ENCODE measurements around the gene KRTAP12-4.
"Not testable (repeated sequence)": the region's sequence is repeated elsewhere in the genome, so short reads cannot be mapped to it uniquely, and the experiment has no call there.

Gene KRTAP12-4

DNA sequence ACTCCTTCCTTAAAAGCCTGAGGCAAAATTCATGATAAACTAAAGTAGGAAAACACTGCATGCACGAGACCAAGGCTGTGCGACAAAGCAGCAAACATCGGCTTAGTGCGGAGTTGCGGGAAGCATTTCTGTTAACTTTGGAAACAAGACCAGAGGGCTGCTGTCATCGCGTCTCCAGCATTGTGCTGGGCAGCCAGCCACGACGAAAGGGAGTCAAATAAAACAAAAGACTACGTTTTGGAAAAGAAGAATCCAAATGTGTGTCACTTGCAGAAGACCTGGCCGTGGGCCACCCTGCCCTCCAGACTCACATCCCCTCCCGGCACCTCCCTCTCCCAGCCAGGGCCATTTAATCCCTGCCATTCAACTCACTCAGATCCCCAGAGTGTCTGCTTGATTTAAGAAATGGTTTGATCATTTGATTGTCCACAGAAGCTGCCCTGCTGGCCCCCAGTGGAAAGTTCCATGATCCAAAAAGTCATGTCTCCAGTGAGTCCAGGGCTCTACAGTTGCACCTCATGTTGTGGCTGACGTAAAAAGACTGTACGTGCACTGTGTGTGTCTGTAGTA is 10.6 kb downstream of the KRTAP12-4 start:
- Histone ChIP-seq H3K27me3 (ENCODE audit: insufficient read depth, low read length) (peaks cover 13% of the 10 kb centered on the region), H2AFZ (ENCODE audit: low read depth, low read length) (no peak overlapping the region), H3K4me3 (ENCODE audit: low read length) (no peak overlapping the region), H3K36me3 (ENCODE audit: insufficient read depth, low read length) (no peaks in the 10 kb centered on the region), H3K4me1 (ENCODE audit: insufficient read depth, low read length) (no peaks in the 10 kb centered on the region), H3K9me3 (ENCODE audit: low read length) (peaks cover 3% of the 10 kb centered on the region)

DNA sequence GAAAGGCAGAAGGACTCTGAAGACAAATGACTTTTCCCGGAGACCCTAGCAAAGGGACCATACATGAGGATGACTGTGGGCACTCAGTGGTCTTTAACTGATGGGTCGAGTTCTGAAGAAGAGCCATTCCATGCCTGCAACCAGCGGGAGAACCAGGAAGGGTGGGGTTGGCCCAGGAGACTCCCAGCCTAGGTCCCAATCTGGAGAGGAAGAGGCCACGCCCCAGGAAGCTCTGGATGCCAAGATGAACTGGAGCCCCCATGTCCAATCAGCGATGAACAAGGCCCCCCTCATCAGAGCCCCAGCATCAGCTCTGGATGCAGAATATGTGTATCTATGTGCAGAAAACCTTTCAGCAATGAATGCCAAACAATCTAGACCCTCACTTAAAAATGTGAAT is 13.7 kb downstream of the KRTAP12-4 start:
- peaks cover 3% of the 10 kb centered on the region for H3K9me3 ChIP-seq (ENCODE audit: low read length)
- H3K36me3 ChIP-seq (ENCODE audit: insufficient read depth, low read length), result no peaks in the 10 kb centered on the region
- H3K27me3 ChIP-seq (ENCODE audit: insufficient read depth, low read length), result no peaks in the 10 kb centered on the region
- H2AFZ ChIP-seq (ENCODE audit: low read depth, low read length), result no peak overlapping the region
- H3K4me3 ChIP-seq (ENCODE audit: low read length), result no peak overlapping the region
- peaks cover 10% of the 10 kb centered on the region for H3K4me1 ChIP-seq (ENCODE audit: insufficient read depth, low read length)

DNA sequence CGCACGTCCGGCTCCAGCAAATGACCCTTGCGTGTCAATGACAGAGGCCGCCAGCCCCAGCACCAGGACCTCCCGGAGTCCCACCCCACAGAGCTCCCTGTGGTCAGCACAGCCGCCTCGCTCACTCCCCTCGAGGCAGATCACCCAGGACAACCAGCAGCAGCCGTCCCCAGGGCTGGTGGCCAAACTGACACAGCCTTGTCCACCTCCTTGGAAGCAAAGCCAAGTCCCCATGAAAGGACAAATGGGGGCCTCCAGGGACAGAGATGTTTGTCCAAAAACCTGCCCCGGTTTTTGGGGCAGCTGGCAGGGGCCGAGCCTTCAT is 15.2 kb downstream of the KRTAP12-4 start:
- Histone ChIP-seq H3K4me1 (ENCODE audit: insufficient read depth, low read length) (peaks cover 10% of the 10 kb centered on the region), H3K27me3 (ENCODE audit: insufficient read depth, low read length) (no peaks in the 10 kb centered on the region)

DNA sequence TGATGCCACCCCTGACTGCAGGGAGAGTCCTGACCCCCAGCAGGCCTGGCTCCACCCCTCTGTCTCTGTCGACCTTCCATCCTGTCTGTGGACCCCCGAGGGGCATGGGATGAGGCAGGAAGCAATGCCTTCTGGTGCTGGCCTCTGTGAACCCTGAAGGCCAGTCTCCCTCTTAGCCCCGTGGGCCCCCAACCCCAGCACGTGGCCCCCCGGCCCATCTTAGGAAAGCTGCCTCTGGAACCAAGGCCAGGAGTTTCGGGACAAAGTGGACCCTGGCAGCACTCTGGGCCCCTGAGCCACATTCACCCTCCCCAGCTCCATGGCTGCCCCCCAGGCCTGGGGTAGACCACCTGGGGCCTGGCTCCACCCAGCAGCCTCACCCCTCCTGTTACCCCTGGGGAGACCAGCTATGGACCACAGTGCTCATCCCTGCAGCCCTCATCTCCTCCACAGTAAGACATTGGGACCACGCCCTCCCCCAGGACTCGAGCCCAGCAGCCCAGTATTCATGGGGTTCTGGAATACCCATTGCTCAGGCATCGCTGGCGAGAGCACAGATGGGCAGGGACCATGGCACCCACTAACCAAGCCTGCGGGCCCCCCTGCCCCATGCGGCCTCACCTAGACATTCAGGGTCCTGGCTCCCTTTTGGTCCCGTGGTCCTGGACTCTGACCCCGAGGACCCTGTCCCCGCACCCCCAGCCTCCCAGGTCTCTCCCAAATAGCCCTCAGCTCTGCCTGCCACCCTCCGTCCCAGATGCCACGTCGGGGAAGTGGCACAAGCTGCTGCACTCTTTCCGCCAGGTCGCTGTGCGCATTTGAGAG is 15.7 kb downstream of the KRTAP12-4 start:
- H3K27me3 ChIP-seq (ENCODE audit: insufficient read depth, low read length); H3K36me3 ChIP-seq (ENCODE audit: insufficient read depth, low read length); H2AFZ ChIP-seq (ENCODE audit: low read depth, low read length); H3K4me3 ChIP-seq (ENCODE audit: low read length); H3K9me3 ChIP-seq (ENCODE audit: low read length): not testable (repeated sequence)
- H3K4me1 ChIP-seq (ENCODE audit: insufficient read depth, low read length), result peaks cover 10% of the 10 kb centered on the region

More for the DNA sequence above, 15.2 kb downstream of the KRTAP12-4 start:
- H3K36me3 ChIP-seq (ENCODE audit: insufficient read depth, low read length), result no peaks in the 10 kb centered on the region
- no peak overlapping the region for H3K4me3 ChIP-seq (ENCODE audit: low read length)
- no peak overlapping the region for H2AFZ ChIP-seq (ENCODE audit: low read depth, low read length)
- peaks cover 3% of the 10 kb centered on the region for H3K9me3 ChIP-seq (ENCODE audit: low read length)

DNA sequence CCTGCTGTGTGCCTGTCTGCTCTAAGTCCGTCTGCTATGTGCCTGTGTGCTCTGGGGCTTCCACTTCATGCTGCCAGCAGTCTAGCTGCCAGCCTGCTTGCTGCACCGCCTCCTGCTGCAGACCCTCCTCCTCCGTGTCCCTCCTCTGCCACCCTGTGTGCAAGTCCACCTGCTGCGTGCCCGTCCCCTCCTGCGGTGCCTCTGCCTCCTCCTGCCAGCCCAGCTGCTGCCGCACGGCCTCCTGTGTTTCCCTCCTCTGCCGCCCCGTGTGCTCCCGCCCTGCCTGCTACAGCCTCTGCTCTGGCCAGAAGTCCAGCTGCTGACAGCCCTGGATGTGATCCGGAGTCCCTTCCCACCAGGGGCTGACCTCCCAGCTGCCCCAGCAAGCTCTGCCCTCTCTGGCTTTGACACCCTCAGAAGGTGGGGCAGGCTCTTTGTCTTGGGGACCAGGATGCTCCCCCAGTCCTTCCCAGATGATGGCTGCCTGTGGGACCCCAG is 16.6 kb downstream of the KRTAP12-4 start:
- peaks cover 10% of the 10 kb centered on the region for H3K4me1 ChIP-seq (ENCODE audit: insufficient read depth, low read length)
- not testable (repeated sequence) for H3K9me3 ChIP-seq (ENCODE audit: low read length); H3K36me3 ChIP-seq (ENCODE audit: insufficient read depth, low read length); H3K4me3 ChIP-seq (ENCODE audit: low read length); H3K27me3 ChIP-seq (ENCODE audit: insufficient read depth, low read length); H2AFZ ChIP-seq (ENCODE audit: low read depth, low read length)

DNA sequence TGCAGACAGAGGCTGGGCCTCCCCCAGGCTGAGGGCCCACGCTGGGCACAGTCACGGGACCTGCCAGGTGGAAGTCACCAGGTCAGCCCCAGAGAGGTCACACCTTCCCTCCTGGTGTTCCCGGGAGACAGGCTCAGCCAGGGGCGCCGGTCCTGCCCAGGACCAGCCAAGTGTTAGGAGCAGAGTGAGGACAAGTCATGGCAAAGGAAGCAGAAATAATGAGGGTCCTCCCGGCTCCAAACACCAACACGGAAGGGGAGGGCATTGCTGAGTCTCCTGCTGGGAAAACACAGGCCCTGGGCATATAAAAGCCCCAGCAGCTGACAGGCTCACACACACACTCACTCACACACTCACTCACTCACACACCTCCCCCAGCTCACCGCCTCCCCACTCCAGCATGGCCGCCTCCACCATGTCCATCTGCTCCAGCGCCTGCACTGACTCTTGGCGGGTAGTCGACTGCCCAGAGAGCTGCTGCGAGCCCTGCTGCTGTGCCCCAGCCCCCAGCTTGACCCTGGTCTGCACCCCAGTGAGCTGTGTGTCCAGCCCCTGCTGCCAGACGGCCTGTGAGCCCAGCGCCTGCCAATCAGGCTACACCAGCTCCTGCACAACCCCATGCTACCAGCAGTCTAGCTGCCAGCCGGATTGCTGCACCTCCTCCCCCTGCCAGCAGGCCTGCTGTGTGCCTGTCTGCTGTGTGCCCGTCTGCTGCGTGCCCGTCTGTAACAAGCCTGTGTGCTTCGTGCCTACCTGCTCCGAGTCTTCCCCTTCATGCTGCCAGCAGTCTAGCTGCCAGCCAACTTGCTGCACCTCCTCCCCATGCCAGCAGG is 17.2 kb downstream of the KRTAP12-4 start, which contains the start of gene KRTAP10-10:
TSS of gene KRTAP10-10 (plus strand) at position 339 of the 833 bp plus-strand sequence. CDS start at position 401, 62 bp downstream.
- Histone ChIP-seq H3K4me1 (ENCODE audit: insufficient read depth, low read length) (peaks cover 10% of the 10 kb centered on the region), H3K9me3 (ENCODE audit: low read length) (peaks cover 3% of the 10 kb centered on the region), H3K4me3 (ENCODE audit: low read length) (no peak within 1 kb of the TSS), H3K27me3 (ENCODE audit: insufficient read depth, low read length) (no peaks in the 10 kb centered on the region), H2AFZ (ENCODE audit: low read depth, low read length) (no peak within 1 kb of the TSS), H3K36me3 (ENCODE audit: insufficient read depth, low read length) (no peaks in the 10 kb centered on the region)

DNA sequence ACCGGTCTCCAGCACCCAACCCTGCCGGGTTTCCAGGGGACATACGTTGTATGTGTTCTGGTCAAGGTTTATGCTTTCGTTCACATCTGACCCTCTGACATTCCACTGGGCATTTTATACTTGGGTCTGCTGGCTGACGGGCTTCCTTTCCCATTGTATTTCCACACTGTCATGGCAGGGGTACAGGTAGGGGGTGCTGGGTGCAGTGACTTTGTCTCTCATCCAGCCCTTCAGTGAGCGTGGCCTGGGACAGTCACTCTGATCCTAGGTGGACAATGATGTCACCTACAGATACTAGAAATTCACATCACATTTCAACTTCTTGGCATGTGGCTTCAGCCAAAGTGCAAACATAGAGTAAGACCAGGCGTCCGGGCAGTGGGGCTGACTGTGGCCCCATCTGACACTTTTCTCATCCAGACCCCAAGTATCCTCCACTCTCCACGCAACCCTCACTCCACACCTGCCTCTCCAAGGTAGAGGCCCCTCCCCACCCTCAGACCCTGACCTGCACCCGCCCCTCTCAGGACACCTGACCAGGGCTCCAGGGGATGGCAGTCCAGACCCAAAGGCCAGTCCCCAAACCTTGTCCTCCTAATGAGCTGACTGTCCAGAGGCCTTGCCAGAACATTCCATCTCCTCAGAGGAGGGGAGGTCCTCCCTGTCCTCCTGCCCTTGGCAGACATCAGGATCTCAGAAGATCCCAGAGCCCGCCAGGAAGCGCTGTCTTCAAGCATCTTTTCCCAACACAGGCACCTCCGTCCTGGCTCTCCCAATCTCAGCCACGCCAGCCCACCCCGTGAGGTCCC is 18.0 kb downstream of the KRTAP12-4 start:
- H3K36me3 ChIP-seq (ENCODE audit: insufficient read depth, low read length), result no peaks in the 10 kb centered on the region
- no peaks in the 10 kb centered on the region for H3K27me3 ChIP-seq (ENCODE audit: insufficient read depth, low read length)
- H3K4me3 ChIP-seq (ENCODE audit: low read length), result no peak overlapping the region
- no peak overlapping the region for H2AFZ ChIP-seq (ENCODE audit: low read depth, low read length)
- peaks cover 3% of the 10 kb centered on the region for H3K9me3 ChIP-seq (ENCODE audit: low read length)
- peaks cover 10% of the 10 kb centered on the region for H3K4me1 ChIP-seq (ENCODE audit: insufficient read depth, low read length)

DNA sequence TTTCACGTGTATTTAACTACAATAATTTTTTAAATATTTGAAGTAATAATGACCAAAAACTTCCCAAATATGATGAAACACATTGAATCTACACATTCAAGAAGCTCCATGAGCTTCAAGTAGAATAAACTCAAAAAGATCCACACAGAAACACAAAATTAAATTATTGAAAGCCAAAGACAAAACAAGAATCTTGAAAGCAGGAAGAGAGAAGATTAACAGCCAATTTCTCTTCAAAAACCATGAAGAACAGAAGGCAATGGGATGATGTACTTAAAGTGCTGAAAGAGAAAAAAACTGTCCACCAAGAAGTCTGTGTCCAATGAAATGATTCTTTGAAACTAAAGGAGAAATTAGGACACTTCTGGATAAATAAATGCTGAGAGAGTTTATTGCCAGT is 22.4 kb downstream of the KRTAP12-4 start:
- Histone ChIP-seq H3K27me3 (ENCODE audit: insufficient read depth, low read length) (no peaks in the 10 kb centered on the region), H3K36me3 (ENCODE audit: insufficient read depth, low read length) (no peaks in the 10 kb centered on the region), H3K4me3 (ENCODE audit: low read length) (no peak overlapping the region), H3K4me1 (ENCODE audit: insufficient read depth, low read length) (peaks cover 4% of the 10 kb centered on the region), H2AFZ (ENCODE audit: low read depth, low read length) (no peak overlapping the region), H3K9me3 (ENCODE audit: low read length) (peaks cover 2% of the 10 kb centered on the region)

DNA sequence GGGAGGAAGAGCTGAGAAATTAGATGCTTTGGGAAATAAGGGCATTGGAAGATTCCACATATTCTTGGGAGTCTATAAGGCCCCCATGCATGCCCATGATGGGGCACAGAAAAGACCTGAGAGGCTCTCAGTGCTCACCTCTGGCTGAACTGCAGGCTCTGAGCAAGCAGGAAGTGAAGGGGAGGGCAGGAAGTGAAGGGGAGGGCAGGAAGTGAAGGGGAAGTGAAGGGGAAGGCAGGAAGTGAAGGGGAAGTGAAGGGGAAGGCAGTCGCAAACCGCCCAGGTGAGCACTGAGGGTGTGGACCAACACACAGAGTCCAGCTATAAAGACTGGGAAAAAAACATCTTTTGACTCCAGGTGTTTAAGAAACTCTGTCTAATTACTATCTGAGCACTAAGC is 24.0 kb downstream of the KRTAP12-4 start:
- no peak overlapping the region for H3K4me3 ChIP-seq (ENCODE audit: low read length)
- no peaks in the 10 kb centered on the region for H3K4me1 ChIP-seq (ENCODE audit: insufficient read depth, low read length)
- no peak overlapping the region for H2AFZ ChIP-seq (ENCODE audit: low read depth, low read length)
- no peaks in the 10 kb centered on the region for H3K27me3 ChIP-seq (ENCODE audit: insufficient read depth, low read length)
- H3K36me3 ChIP-seq (ENCODE audit: insufficient read depth, low read length), result no peaks in the 10 kb centered on the region
- H3K9me3 ChIP-seq (ENCODE audit: low read length), result peaks cover 2% of the 10 kb centered on the region

DNA sequence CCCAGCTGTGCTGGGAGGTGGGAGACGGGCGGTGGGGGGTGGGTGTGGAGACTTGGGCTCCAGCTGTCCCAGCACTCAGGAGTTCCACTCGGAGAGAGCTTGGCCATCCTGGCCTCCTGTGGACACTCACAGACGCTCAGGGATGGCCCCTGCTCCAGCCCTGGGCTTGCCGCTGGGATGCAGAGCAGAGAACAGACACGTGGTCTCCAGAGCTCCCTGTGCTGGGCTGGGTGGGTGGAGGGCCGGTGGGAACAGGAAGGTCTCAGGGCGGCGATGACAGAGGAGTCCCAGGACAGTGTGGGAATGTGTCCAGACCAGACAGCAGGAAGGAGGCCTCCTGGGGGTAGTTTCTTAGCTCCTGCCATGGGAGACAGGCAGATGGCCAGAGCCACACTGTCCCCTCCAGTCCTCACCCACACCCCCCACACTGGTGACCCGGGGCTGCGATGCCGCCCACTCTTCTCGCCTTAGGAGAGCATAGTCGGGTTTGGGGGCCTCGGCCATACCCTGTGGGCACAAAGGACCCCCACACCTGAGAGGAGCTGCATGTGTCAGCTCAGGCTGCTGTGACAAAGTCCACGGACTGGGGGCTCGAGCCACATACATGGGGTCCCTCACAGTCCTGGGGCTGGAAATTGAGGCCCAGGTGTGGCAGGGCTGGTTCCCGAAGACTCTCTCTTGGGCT is 25.6 kb downstream of the KRTAP12-4 start:
- Histone ChIP-seq H2AFZ (ENCODE audit: low read depth, low read length) (no peak overlapping the region), H3K36me3 (ENCODE audit: insufficient read depth, low read length) (no peaks in the 10 kb centered on the region), H3K4me1 (ENCODE audit: insufficient read depth, low read length) (no peaks in the 10 kb centered on the region), H3K9me3 (ENCODE audit: low read length) (peaks cover 2% of the 10 kb centered on the region), H3K4me3 (ENCODE audit: low read length) (no peak overlapping the region), H3K27me3 (ENCODE audit: insufficient read depth, low read length) (no peaks in the 10 kb centered on the region)

DNA sequence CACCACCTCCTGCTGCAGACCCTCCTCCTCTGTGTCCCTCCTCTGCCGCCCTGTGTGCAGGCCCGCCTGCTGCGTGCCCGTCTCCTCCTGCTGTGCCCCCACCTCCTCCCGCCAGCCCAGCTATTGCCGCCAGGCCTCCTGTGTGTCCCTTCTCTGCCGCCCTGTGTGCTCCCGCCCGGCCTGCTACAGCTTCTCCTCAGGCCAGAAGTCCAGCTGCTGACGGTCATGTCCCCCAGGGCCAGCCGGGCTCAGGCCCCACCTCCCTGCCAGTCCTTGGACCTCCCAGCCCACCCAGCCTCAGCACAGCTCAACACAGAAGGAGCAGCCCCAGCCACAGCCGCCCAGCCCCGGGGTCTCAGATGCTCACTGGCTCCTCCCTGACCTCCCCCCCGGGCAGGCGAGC is 26.6 kb downstream of the KRTAP12-4 start:
- H3K9me3 ChIP-seq (ENCODE audit: low read length); H2AFZ ChIP-seq (ENCODE audit: low read depth, low read length); H3K27me3 ChIP-seq (ENCODE audit: insufficient read depth, low read length); H3K4me1 ChIP-seq (ENCODE audit: insufficient read depth, low read length); H3K36me3 ChIP-seq (ENCODE audit: insufficient read depth, low read length); H3K4me3 ChIP-seq (ENCODE audit: low read length): not testable (repeated sequence)

DNA sequence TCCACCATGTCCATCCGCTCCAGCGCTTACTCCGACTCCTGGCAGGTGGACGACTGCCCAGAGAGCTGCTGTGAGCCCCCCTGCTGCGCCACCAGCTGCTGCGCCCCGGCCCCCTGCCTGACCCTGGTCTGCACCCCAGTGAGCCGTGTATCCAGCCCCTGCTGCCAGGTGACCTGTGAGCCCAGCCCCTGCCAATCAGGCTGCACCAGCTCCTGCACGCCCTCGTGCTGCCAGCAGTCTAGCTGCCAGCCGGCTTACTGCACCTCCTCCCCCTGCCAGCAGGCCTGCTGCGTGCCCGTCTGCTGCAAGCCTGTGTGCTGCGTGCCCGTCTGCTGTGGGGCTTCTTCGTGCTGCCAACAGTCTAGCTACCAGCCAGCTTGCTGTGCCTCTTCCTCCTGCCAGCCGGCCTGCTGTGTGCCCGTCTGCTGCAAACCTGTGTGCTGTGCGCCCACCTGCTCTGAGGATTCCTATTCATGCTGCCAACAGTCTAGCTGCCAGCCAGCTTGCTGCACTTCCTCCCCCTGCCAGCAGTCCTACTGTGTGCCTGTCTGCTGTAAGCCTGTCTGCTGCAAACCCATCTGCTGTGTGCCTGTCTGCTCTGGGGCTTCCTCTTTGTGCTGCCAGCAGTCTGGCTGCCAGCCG is 27.2 kb downstream of the KRTAP12-4 start:
- not testable (repeated sequence) for H3K9me3 ChIP-seq (ENCODE audit: low read length); H3K27me3 ChIP-seq (ENCODE audit: insufficient read depth, low read length); H2AFZ ChIP-seq (ENCODE audit: low read depth, low read length); H3K4me1 ChIP-seq (ENCODE audit: insufficient read depth, low read length); H3K4me3 ChIP-seq (ENCODE audit: low read length); H3K36me3 ChIP-seq (ENCODE audit: insufficient read depth, low read length)
